CD4-positive, alpha-beta memory T cell (primary cell): ENCODE measurements around the gene RCBTB1. TPM values are rescaled to one million over a fixed set of nuclear protein-coding genes. Genes with fewer than 3 reads are reported as not detected.

Source experiments
- CTCF ChIA-PET: fragments of 350-600 bp; sonication (Branson Sonifier 250); formaldehyde crosslinking; loops from one replicate; lab custom pipeline; 2021; ENCODE audit warnings: inconsistent platforms; ENCODE audit not compliant: partially characterized antibody; lab: Charles Lee
- POLR2A ChIA-PET: fragments of 350-600 bp; sonication (Branson Sonifier 250); formaldehyde crosslinking; loops from one replicate; lab custom pipeline; 2021; ENCODE audit not compliant: partially characterized antibody; lab: Charles Lee
- DNase-seq, 5 donors: peaks; one replicate each; pipeline versions ENCODE4 v3.0.0 to v3.0.0-alpha.2; 2020 to 2022; ENCODE audit warnings: mixed read lengths in 1 of 5
- H3K27ac ChIP-seq: one replicate; pipeline ENCODE4 v1.7.0; 2013; ENCODE audit warnings: low read depth, low read length
- H3K27me3 ChIP-seq: 2 replicates; pipeline ENCODE4 v1.7.0; 2013; ENCODE audit warnings: mild to moderate bottlenecking, low read length, moderate library complexity; ENCODE audit not compliant: insufficient read depth
- H3K36me3 ChIP-seq: 2 replicates; pipeline ENCODE4 v1.7.0; 2013; ENCODE audit warnings: mild to moderate bottlenecking, low read length, moderate library complexity; ENCODE audit not compliant: insufficient read depth
- H3K4me1 ChIP-seq: 2 replicates; pipeline ENCODE4 v1.7.0; 2013; ENCODE audit warnings: mild to moderate bottlenecking, low read length, moderate library complexity; ENCODE audit not compliant: insufficient read depth
- H3K4me3 ChIP-seq, 2 donors: one replicate each; pipeline ENCODE4 v1.7.0; 2013; ENCODE audit warnings: low read length in 2 of 2, mild to moderate bottlenecking in 1 of 2
- H3K9me3 ChIP-seq, 2 donors: one replicate each; pipeline ENCODE4 v1.7.0; 2013; ENCODE audit warnings: low read length in 2 of 2, control low read depth in 1 of 2; ENCODE audit not compliant: control insufficient read depth in 1 of 2
- H3K27ac Mint-ChIP-seq, 7 donors: one replicate each; pipeline ENCODE4 v1.8.0; 2020 to 2021; ENCODE audit warnings: mixed read lengths in 7 of 7, mild to moderate bottlenecking in 6 of 7, inconsistent platforms in 3 of 7, moderate library complexity in 3 of 7
- H3K27me3 Mint-ChIP-seq, 2 donors: one replicate each; pipeline ENCODE4 v1.8.0; 2020 to 2021; ENCODE audit warnings: mixed read lengths in 2 of 2
- H3K36me3 Mint-ChIP-seq, 2 donors: one replicate each; pipeline ENCODE4 v1.8.0; 2020 to 2021; ENCODE audit warnings: mixed read lengths in 2 of 2, inconsistent platforms in 1 of 2, mild to moderate bottlenecking in 1 of 2
- H3K4me1 Mint-ChIP-seq, 4 donors: one replicate each; pipeline ENCODE4 v1.8.0; 2020 to 2021; ENCODE audit warnings: mixed read lengths in 4 of 4, mild to moderate bottlenecking in 1 of 4
- H3K4me3 Mint-ChIP-seq, 8 donors: one replicate each; pipeline ENCODE4 v1.8.0; 2020 to 2021; ENCODE audit warnings: mixed read lengths in 8 of 8, mild to moderate bottlenecking in 7 of 8, moderate library complexity in 6 of 8, inconsistent platforms in 3 of 8
- H3K9me3 Mint-ChIP-seq, 8 donors: one replicate each; pipeline ENCODE4 v1.8.0; 2020 to 2021; ENCODE audit warnings: mixed read lengths in 8 of 8, mild to moderate bottlenecking in 5 of 8, inconsistent platforms in 3 of 8, moderate library complexity in 1 of 8
- intact Hi-C: fragments of 100-400 bp; cut with micrococcal nuclease; formaldehyde crosslinking; loops from one replicate; pipeline ENCODE4 v1.15.1; 2023
- polyA plus RNA-seq, 2 donors: library from polyadenylated mRNA; unstranded; fragments of 300-500 nt; fragmentation: Illumina TruSeq; gene quantifications; one replicate each; pipeline ENCODE4 v1.2.3, GENCODE V29; 2021
- total RNA-seq, 2 experiments: library from RNA; stranded (reverse); gene quantifications; one replicate each; pipeline ENCODE4 v1.2.3, GENCODE V29; 2021

RCBTB1 gene
- total and polyA plus RNA-seq, 4 experiments from 2014 or later = 11.2 to 21.3 (median 17.4) TPM

DNA sequence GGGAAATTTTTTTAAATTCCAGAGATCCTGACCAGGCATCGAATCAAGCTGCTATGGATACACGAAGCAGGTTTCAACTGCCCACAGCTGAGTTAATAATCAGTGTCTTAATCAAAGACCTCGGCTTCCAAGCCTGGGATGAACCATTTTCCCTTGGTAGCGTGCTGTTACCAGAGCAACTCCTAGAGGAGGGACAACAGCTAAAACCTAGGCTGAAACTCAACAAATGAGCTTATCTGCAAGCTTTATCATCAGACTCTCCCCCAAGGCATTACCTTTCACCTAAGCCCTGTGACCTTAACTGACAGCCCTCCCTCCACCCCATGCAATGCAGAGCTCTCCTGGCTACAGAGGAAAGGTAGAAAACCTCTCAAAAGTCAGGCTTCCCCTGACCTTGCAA, 39.7 kb downstream of the RCBTB1 start:
- H3K27ac Mint-ChIP-seq = peak overlapping the region in 1 of 7 donors; percentile 32
- peaks cover 40 to 62% of the 10 kb centered on the region in 2 donors for H3K36me3 Mint-ChIP-seq
- Histone ChIP-seq H3K27ac (no peak overlapping the region), H3K4me1 (peaks cover 5% of the 10 kb centered on the region), H3K4me3 (no peak overlapping the region), H3K27me3 (no peaks in the 10 kb centered on the region), H3K9me3 (no peaks in the 10 kb centered on the region), H3K36me3 (peaks cover 12% of the 10 kb centered on the region)
- CTCF ChIA-PET = interaction anchor here (0.9 kb wide), 1 partner anchor 10 kb away, joined by 3 read pairs; no protein-coding TSS in a partner anchor
- peaks cover 2 to 5% (median 3%) of the 10 kb centered on the region in 4 donors for H3K4me1 Mint-ChIP-seq
- H3K4me3 Mint-ChIP-seq = no peak overlapping the region
- POLR2A ChIA-PET = no interaction called here
- no peaks in the 10 kb centered on the region for H3K27me3 Mint-ChIP-seq
- no peaks in the 10 kb centered on the region for H3K9me3 Mint-ChIP-seq
- intact Hi-C loops = no loop called here
- no peak for DNase-seq

DNA sequence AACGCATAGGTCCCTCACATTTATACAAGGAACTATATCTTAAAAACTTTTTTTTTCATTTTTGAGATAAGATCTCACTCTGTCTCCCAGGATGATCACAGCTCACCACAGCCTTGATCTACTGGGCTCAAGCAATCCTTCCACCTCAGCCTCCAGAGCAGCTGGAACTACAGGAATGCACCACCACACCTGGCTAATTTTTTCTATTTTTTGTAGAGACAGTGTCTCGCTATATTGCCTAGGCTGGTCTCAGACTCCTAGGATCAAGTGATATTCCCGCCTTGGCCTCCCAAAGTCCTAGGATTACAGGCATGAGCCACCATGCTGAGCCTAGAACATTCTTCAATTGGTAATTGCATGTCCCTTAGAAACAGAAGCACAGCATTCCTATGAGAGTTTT, 41.7 kb downstream of the RCBTB1 start:
- H3K36me3 ChIP-seq = peaks cover 19% of the 10 kb centered on the region
- Mint-ChIP-seq H3K36me3 (peaks cover 38 to 58% of the 10 kb centered on the region in 2 donors), H3K27me3 (no peaks in the 10 kb centered on the region), H3K9me3 (no peaks in the 10 kb centered on the region), H3K27ac (peak overlapping the region in 1 of 7 donors; percentile 4), H3K4me3 (no peak overlapping the region), H3K4me1 (peaks cover 16 to 19% (median 18%) of the 10 kb centered on the region in 4 donors)
- H3K4me1 ChIP-seq = peaks cover 20% of the 10 kb centered on the region
- POLR2A ChIA-PET = no interaction called here
- H3K27ac ChIP-seq = no peak overlapping the region
- H3K9me3 ChIP-seq = no peaks in the 10 kb centered on the region
- no peak for DNase-seq
- intact Hi-C loops = loop anchor here (5.0 kb wide), 1 partner anchor 46 kb away; the partner anchor contains the start of gene PHF11
- H3K4me3 ChIP-seq = no peak overlapping the region
- H3K27me3 ChIP-seq = no peaks in the 10 kb centered on the region
- CTCF ChIA-PET = interaction anchor here (1.2 kb wide), 1 partner anchor 10 kb away, joined by 3 read pairs; no protein-coding TSS in a partner anchor

DNA sequence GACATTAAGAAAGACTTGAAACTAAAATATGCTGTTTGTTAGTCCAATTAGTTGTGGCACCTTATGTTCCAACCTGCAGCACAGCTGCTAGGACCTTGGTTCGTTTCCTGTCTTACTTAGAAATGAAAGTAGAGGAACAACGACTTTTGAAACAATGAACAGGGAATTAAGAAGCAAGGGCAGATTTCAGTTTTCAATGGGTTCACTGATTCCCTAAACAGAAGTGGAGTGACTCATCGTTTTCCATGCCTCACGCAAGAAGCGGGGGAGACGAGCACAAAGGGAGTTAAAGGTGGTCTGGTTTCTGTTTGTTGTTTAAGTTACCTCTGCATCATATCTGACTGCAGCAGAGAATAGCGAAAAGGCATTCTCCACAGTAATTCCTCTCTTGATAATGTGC, 44.8 kb downstream of the RCBTB1 start:
- intact Hi-C loops = loop anchor here (5.0 kb wide), 1 partner anchor 43 kb away; the partner anchor contains the start of gene PHF11
- Mint-ChIP-seq H3K36me3 (peaks cover 25 to 43% of the 10 kb centered on the region in 2 donors), H3K4me1 (peaks cover 16 to 19% (median 18%) of the 10 kb centered on the region in 4 donors), H3K9me3 (no peaks in the 10 kb centered on the region), H3K4me3 (peak overlapping the region; percentile 76 to 90 (median 83)), H3K27me3 (no peaks in the 10 kb centered on the region), H3K27ac (peak overlapping the region; percentile 39 to 95 (median 87))
- Histone ChIP-seq H3K4me1 (peaks cover 20% of the 10 kb centered on the region), H3K36me3 (peaks cover 10% of the 10 kb centered on the region), H3K4me3 (peak overlapping the region; percentile 3 to 36), H3K9me3 (no peaks in the 10 kb centered on the region), H3K27ac (peak overlapping the region; percentile 29), H3K27me3 (no peaks in the 10 kb centered on the region)
- ChIA-PET POLR2A (interaction anchor here (1.0 to 2.9 kb wide), 6 partner anchors 10 to 96 kb away, joined by 3 to 15 read pairs (median 8); partner anchors contain the start of genes CAB39L, PHF11, RCBTB1 and SETDB2), CTCF (interaction anchor here (1.2 to 1.7 kb wide), 2 partner anchors 98 to 241 kb away, joined by 3 read pairs; no protein-coding TSS in a partner anchor)
- DNase-seq = peak in 3 of 5 donors; percentile 9 to 14 (median 10)

DNA sequence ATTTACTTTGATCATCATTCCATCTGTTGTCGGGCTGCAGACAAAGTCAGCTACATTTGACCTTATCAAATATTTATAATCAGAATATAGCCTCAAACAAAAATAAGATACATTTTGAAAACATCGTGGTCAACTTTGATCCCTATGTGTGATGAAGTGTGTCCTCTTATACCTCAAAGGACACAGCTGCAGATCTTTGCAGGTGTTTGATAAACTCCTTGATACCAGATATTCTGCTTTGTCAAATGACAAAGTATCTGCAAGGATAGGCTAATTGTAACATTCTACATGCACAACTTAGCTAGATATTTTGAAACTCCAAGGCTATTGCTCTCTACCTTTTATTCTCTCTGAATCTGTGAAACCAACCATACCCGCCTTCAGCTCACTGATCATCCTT, 45.6 kb downstream of the RCBTB1 start:
- peak overlapping the region in 6 of 8 donors; percentile 76 to 90 (median 82) for H3K4me3 Mint-ChIP-seq
- intact Hi-C loops = loop anchor here (5.0 kb wide), 2 partner anchors 42 to 48 kb away; partner anchors contain the start of genes PHF11 and RCBTB1
- no peak for DNase-seq
- peaks cover 23 to 39% of the 10 kb centered on the region in 2 donors for H3K36me3 Mint-ChIP-seq
- Histone ChIP-seq H3K4me1 (peaks cover 20% of the 10 kb centered on the region), H3K27ac (no peak overlapping the region), H3K4me3 (no peak overlapping the region), H3K27me3 (no peaks in the 10 kb centered on the region), H3K9me3 (no peaks in the 10 kb centered on the region), H3K36me3 (peaks cover 8% of the 10 kb centered on the region)
- ChIA-PET POLR2A (interaction anchor here (0.6 to 2.9 kb wide), 7 partner anchors 9 to 96 kb away, joined by 3 to 15 read pairs (median 5); partner anchors contain the start of genes CAB39L, PHF11, RCBTB1 and SETDB2), CTCF (interaction anchor here (1.2 to 1.7 kb wide), 3 partner anchors 67 to 240 kb away, joined by 3 read pairs; no protein-coding TSS in a partner anchor)
- H3K9me3 Mint-ChIP-seq = no peaks in the 10 kb centered on the region
- H3K4me1 Mint-ChIP-seq = peaks cover 16 to 19% (median 19%) of the 10 kb centered on the region in 4 donors
- no peaks in the 10 kb centered on the region for H3K27me3 Mint-ChIP-seq
- H3K27ac Mint-ChIP-seq = peak overlapping the region in 5 of 7 donors; percentile 18 to 92 (median 84)

DNA sequence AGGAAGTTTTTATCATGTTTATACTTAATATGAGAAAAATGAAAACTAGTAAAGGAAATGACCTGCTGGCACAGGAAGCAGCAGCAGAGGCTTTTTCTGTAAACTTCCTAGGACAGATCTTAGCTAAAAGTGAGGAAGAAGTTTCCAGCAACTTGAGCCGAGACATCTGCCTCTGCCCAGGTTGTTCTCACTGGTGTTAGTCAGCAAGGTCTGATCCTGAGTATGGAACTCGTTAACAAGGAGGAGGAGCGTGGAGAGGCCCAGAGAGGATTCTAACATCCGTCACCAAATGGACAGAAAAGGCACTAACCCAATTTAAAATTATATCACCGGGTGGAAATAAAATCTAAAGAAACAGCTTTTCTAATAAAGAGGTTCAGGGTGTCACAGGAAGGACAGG, 46.0 kb downstream of the RCBTB1 start:
- Histone ChIP-seq H3K27me3 (no peaks in the 10 kb centered on the region), H3K27ac (no peak overlapping the region), H3K4me3 (no peak overlapping the region), H3K9me3 (no peaks in the 10 kb centered on the region), H3K36me3 (peaks cover 8% of the 10 kb centered on the region), H3K4me1 (peaks cover 20% of the 10 kb centered on the region)
- Mint-ChIP-seq H3K27ac (peak overlapping the region; percentile 18 to 86 (median 84)), H3K4me3 (peak overlapping the region in 7 of 8 donors; percentile 23 to 90 (median 63)), H3K36me3 (peaks cover 22 to 35% of the 10 kb centered on the region in 2 donors), H3K27me3 (no peaks in the 10 kb centered on the region), H3K4me1 (peaks cover 18 to 19% (median 19%) of the 10 kb centered on the region in 4 donors), H3K9me3 (no peaks in the 10 kb centered on the region)
- CTCF ChIA-PET = interaction anchor here (1.2 to 1.7 kb wide), 3 partner anchors 67 to 239 kb away, joined by 3 read pairs; no protein-coding TSS in a partner anchor
- no peak for DNase-seq
- POLR2A ChIA-PET = interaction anchor here (0.6 to 2.9 kb wide), 6 partner anchors 9 to 95 kb away, joined by 3 to 15 read pairs (median 8); partner anchors contain the start of genes CAB39L, PHF11, RCBTB1 and SETDB2
- intact Hi-C loops = loop anchor here (5.0 kb wide), 1 partner anchor 48 kb away; the partner anchor contains the start of gene RCBTB1

DNA sequence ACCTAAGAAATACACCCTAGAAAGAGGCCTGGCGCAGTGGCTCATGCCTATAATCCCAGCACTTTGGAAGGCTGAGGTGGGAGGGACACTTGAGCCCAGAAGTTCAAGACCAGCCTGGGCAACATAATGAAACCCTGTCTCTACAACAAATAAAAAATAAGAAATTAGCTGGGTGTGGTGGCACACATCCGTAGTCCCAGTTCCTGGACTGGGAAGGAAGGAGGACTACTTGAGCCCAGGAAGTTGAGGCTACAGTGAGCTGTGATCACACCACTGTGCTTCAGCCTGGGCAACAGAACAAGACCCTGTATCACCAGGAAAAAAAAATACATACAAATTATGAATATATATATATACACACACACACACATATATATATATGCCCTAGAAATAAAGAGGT, 47.0 kb downstream of the RCBTB1 start:
- intact Hi-C loops = loop anchor here (5.0 kb wide), 1 partner anchor 49 kb away; the partner anchor contains the start of gene RCBTB1
- H3K27me3 ChIP-seq = no peaks in the 10 kb centered on the region
- no peaks in the 10 kb centered on the region for H3K27me3 Mint-ChIP-seq
- H3K27ac Mint-ChIP-seq = no peak overlapping the region
- DNase-seq = no peak
- ChIA-PET CTCF (no interaction called here), POLR2A (interaction anchor here (2.6 to 2.9 kb wide), 2 partner anchors 43 to 94 kb away, joined by 15 read pairs; partner anchors contain the start of genes CAB39L, PHF11 and SETDB2)
- peaks cover 18 to 19% (median 19%) of the 10 kb centered on the region in 4 donors for H3K4me1 Mint-ChIP-seq
- no peak overlapping the region for H3K4me3 ChIP-seq
- H3K4me1 ChIP-seq = peaks cover 20% of the 10 kb centered on the region
- H3K27ac ChIP-seq = no peak overlapping the region
- H3K9me3 ChIP-seq = no peaks in the 10 kb centered on the region
- no peaks in the 10 kb centered on the region for H3K9me3 Mint-ChIP-seq
- H3K36me3 Mint-ChIP-seq = peaks cover 30 to 34% of the 10 kb centered on the region in 2 donors
- peaks cover 8% of the 10 kb centered on the region for H3K36me3 ChIP-seq
- H3K4me3 Mint-ChIP-seq = no peak overlapping the region
